Liver (tissue), 9 donors: ENCODE measurements around the gene LSMEM2. TPM values are rescaled to one million over a fixed set of nuclear protein-coding genes. Genes with fewer than 3 reads are reported as not detected.

Source experiments
- DNase-seq: peaks from one replicate; pipeline ENCODE4 v3.0.0-alpha.2; 2017; ENCODE audit warnings: low spot score
- H3K27ac ChIP-seq, 2 donors: one replicate each; pipeline ENCODE4 v1.7.0; 2013; ENCODE audit warnings: inconsistent platforms in 2 of 2, low read length in 2 of 2, control low read depth in 1 of 2, low read depth in 1 of 2, mild to moderate bottlenecking in 1 of 2
- H3K27me3 ChIP-seq, 4 donors: one replicate each; pipeline versions ENCODE4 v1.6.1 to v1.7.0; 2013; ENCODE audit warnings: low read length in 3 of 4, inconsistent platforms in 1 of 4, mild to moderate bottlenecking in 1 of 4, moderate library complexity in 1 of 4; ENCODE audit not compliant: control insufficient read depth in 4 of 4, insufficient read depth in 4 of 4
- H3K36me3 ChIP-seq, 4 donors: one replicate each; pipeline versions ENCODE4 v1.6.1 to v1.7.0; 2013; ENCODE audit warnings: low read length in 3 of 4, mild to moderate bottlenecking in 3 of 4, low read depth in 1 of 4, moderate library complexity in 1 of 4; ENCODE audit not compliant: control insufficient read depth in 4 of 4, insufficient read depth in 3 of 4
- H3K4me1 ChIP-seq, 4 donors: one replicate each; pipeline versions ENCODE4 v1.6.1 to v1.7.0; 2013; ENCODE audit warnings: low read length in 3 of 4, mild to moderate bottlenecking in 3 of 4, moderate library complexity in 1 of 4; ENCODE audit not compliant: control insufficient read depth in 4 of 4, insufficient read depth in 4 of 4
- H3K4me3 ChIP-seq, 3 donors: one replicate each; pipeline versions ENCODE4 v1.6.1 to v1.7.0; 2013; ENCODE audit warnings: low read length in 3 of 3, control low read depth in 1 of 3, low read depth in 1 of 3, mild to moderate bottlenecking in 1 of 3
- H3K9ac ChIP-seq, 2 donors: one replicate each; pipeline ENCODE4 v1.7.0; 2013; ENCODE audit warnings: low read length in 2 of 2, mild to moderate bottlenecking in 2 of 2, moderate library complexity in 2 of 2, control low read depth in 1 of 2, low read depth in 1 of 2
- H3K9me3 ChIP-seq, 4 donors: one replicate each; pipeline versions ENCODE4 v1.6.1 to v1.7.0; 2013; ENCODE audit warnings: low read length in 3 of 4; ENCODE audit not compliant: control insufficient read depth in 4 of 4
- ATF3 ChIP-seq: IDR thresholded peaks from 2 replicates; pipeline ENCODE4 v1.6.1; 2016; ENCODE audit warnings: antibody characterized with exemption
- EGR1 ChIP-seq, 2 donors: IDR thresholded peaks; 2 replicates each; pipeline ENCODE4 v1.6.1; 2016 to 2018; ENCODE audit warnings: antibody characterized with exemption in 2 of 2, low read depth in 2 of 2
- FOXA1 ChIP-seq: IDR thresholded peaks from 2 replicates; pipeline ENCODE4 v1.6.1; 2016; ENCODE audit warnings: antibody characterized with exemption
- GABPA ChIP-seq, 2 donors: IDR thresholded peaks in 1 of 2; conservative IDR thresholded peaks in 1 of 2; 2 replicates each; pipeline ENCODE4 v1.6.1; 2016; ENCODE audit warnings: antibody characterized with exemption in 2 of 2, mild to moderate bottlenecking in 1 of 2, moderate library complexity in 1 of 2
- HNF4A ChIP-seq, 2 donors: conservative IDR thresholded peaks; 2 replicates each; pipeline ENCODE4 v1.6.1; 2016; ENCODE audit warnings: antibody characterized with exemption in 2 of 2, mild to moderate bottlenecking in 2 of 2
- HNF4G ChIP-seq: IDR thresholded peaks from 2 replicates; pipeline ENCODE4 v1.6.1; 2016; ENCODE audit warnings: antibody characterized with exemption
- RAD21 ChIP-seq, 2 donors: IDR thresholded peaks; 2 replicates each; pipeline ENCODE4 v1.6.1; 2016; ENCODE audit warnings: antibody characterized with exemption in 2 of 2, mild to moderate bottlenecking in 2 of 2
- SP1 ChIP-seq: IDR thresholded peaks from 2 replicates; pipeline ENCODE4 v1.6.1; 2018; ENCODE audit warnings: antibody characterized with exemption, mild to moderate bottlenecking
- TAF1 ChIP-seq: conservative IDR thresholded peaks from 2 replicates; pipeline ENCODE4 v1.6.1; 2016; ENCODE audit warnings: antibody characterized with exemption, mild to moderate bottlenecking
- YY1 ChIP-seq: IDR thresholded peaks from 2 replicates; pipeline ENCODE4 v1.6.1; 2016; ENCODE audit warnings: antibody characterized with exemption, mild to moderate bottlenecking
- WGBS: extraction: QIAGEN DNeasy Blood & Tissue Kit; methylation state at CpG from one replicate; pipeline ENCODE4 v1.1.7; 2013; 5-methylcytosine and 5-hydroxymethylcytosine counted together
- polyA plus RNA-seq, 2 donors: library from polyadenylated mRNA; stranded (reverse) in 1 of 2; unstranded in 1 of 2; fragments of 200-250 nt in 1 of 2; fragments of >200 nt in 1 of 2; fragmentation: Nextera tagmentation in 1 of 2; extraction: Ambion mirVana in 1 of 2; gene quantifications; one replicate each; pipeline versions ENCODE4 v1.2.1 to v1.2.3, GENCODE V29; 2013 to 2015
- total RNA-seq, 2 donors: library from RNA; depleted of rRNA; stranded (reverse); fragments of >200 nt; gene quantifications; one replicate each; pipeline ENCODE4 v1.2.3, GENCODE V29; 2014
- TF ChIP-seq, protein P1 (sequence below): IDR thresholded peaks from 2 replicates; pipeline ENCODE4 v1.6.1; 2016; ENCODE audit warnings: antibody characterized with exemption, mild to moderate bottlenecking
- TF ChIP-seq, protein P2 (sequence below): IDR thresholded peaks from 2 replicates; pipeline ENCODE4 v1.6.1; 2016; ENCODE audit warnings: antibody characterized with exemption
- donor health status: healthy.
- donor health status: healthy.
- donor health status: healthy.
- donor health status: healthy.
- donor health status: healthy.

The LSMEM2 gene
- total and polyA plus RNA-seq, 4 donors: 0.03 to 0.08 TPM; not detected in 2

DNA sequence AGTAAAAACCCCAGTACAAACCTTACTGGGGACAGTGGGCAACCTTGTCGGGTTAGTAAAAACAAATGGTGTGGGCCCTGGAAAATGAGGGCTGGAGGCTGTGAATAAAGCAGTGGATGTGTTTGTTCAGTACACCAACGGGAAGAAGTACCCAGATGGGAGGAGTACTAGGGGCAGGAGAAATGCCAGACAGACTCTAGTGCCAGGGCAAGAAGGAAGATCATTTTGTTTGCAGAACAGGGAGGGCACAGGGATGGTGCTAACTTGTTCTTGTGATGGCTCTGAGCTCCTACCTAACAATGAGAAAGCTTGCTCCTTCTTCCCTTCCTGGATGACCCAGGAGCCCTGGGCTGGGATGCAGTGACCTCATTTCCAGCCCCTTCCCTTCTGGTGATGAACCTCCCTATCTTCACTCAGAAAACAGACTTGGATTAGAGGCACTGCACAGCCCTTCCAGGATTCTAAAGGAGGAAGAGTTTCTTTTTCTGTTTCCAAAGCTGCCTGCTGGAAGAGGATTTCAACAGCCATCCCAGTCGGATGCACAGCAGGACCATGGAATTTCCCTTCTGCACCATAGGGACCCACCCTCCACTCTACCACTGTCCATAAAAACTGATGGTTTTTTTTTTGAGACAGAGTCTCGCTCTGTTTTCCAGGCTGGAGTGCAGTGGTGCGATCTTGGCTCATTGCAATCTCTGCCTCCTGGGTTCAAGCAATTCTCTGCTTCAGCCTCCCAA lies 55.6 kb downstream of the LSMEM2 start (continued):
- TF ChIP-seq HNF4A (conservative IDR thresholded peaks at IDR 0.05) (no peak), SP1 (no peak), GABPA (IDR thresholded peaks at IDR 0.05 in 1 of 2, conservative IDR thresholded peaks at IDR 0.05 in 1 of 2) (no peak), EGR1 (IDR thresholded peaks at IDR 0.05; ENCODE audit: low read depth in 2 of 2) (no peak)
- TF ChIP-seq, protein P1, sequence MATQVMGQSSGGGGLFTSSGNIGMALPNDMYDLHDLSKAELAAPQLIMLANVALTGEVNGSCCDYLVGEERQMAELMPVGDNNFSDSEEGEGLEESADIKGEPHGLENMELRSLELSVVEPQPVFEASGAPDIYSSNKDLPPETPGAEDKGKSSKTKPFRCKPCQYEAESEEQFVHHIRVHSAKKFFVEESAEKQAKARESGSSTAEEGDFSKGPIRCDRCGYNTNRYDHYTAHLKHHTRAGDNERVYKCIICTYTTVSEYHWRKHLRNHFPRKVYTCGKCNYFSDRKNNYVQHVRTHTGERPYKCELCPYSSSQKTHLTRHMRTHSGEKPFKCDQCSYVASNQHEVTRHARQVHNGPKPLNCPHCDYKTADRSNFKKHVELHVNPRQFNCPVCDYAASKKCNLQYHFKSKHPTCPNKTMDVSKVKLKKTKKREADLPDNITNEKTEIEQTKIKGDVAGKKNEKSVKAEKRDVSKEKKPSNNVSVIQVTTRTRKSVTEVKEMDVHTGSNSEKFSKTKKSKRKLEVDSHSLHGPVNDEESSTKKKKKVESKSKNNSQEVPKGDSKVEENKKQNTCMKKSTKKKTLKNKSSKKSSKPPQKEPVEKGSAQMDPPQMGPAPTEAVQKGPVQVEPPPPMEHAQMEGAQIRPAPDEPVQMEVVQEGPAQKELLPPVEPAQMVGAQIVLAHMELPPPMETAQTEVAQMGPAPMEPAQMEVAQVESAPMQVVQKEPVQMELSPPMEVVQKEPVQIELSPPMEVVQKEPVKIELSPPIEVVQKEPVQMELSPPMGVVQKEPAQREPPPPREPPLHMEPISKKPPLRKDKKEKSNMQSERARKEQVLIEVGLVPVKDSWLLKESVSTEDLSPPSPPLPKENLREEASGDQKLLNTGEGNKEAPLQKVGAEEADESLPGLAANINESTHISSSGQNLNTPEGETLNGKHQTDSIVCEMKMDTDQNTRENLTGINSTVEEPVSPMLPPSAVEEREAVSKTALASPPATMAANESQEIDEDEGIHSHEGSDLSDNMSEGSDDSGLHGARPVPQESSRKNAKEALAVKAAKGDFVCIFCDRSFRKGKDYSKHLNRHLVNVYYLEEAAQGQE: no peak

- DNase-seq: no peak
- H3K27ac ChIP-seq: peak overlapping the region; percentile 92 to 99
- peaks cover under 1 to 6% (median 4%) of the 10 kb centered on the region in 4 donors for H3K36me3 ChIP-seq
- TF ChIP-seq FOXA1: no peak
- TF ChIP-seq EGR1 (IDR thresholded peaks at IDR 0.05; ENCODE audit: low read depth in 2 of 2): no peak
- TF ChIP-seq, protein P2, sequence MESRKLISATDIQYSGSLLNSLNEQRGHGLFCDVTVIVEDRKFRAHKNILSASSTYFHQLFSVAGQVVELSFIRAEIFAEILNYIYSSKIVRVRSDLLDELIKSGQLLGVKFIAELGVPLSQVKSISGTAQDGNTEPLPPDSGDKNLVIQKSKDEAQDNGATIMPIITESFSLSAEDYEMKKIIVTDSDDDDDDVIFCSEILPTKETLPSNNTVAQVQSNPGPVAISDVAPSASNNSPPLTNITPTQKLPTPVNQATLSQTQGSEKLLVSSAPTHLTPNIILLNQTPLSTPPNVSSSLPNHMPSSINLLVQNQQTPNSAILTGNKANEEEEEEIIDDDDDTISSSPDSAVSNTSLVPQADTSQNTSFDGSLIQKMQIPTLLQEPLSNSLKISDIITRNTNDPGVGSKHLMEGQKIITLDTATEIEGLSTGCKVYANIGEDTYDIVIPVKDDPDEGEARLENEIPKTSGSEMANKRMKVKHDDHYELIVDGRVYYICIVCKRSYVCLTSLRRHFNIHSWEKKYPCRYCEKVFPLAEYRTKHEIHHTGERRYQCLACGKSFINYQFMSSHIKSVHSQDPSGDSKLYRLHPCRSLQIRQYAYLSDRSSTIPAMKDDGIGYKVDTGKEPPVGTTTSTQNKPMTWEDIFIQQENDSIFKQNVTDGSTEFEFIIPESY: no peak
- TF ChIP-seq ATF3: no peak
- TF ChIP-seq, protein P1: no peak
- no peak for TF ChIP-seq TAF1
- no peak for TF ChIP-seq HNF4G
- no peak for TF ChIP-seq RAD21 (IDR thresholded peaks at IDR 0.05)
- no peak for TF ChIP-seq HNF4A (conservative IDR thresholded peaks at IDR 0.05)
- no peak for TF ChIP-seq YY1
- no peak for TF ChIP-seq SP1
- H3K4me1 ChIP-seq: peaks cover 8 to 44% (median 20%) of the 10 kb centered on the region in 4 donors
- H3K9ac ChIP-seq: peak overlapping the region; percentile 78 to 93
- H3K4me3 ChIP-seq: peak overlapping the region; percentile 70 to 94 (median 70)
- H3K27me3 ChIP-seq: no peaks in the 10 kb centered on the region
- H3K9me3 ChIP-seq: no peaks in the 10 kb centered on the region
- under 1% methylated on average over 31 of the region's 31 CpGs for WGBS
Measured at GRCh38 chr3:50336452-50337174, 57.7 kb downstream of the LSMEM2 start.
